Fibroblast of skin of left quadriceps (primary cell): ENCODE results near the gene NSUN4.
"Not testable (repeated sequence)": the region's sequence is repeated elsewhere in the genome, so short reads cannot be mapped to it uniquely, and the experiment has no call there.

Experiments
- DNase-seq, 2 experiments: peaks; one replicate each; pipeline ENCODE4 v3.0.0-alpha.2; 2013; ENCODE audit warnings: low read depth in 2 of 2

The NSUN4 gene

GRCh38 chr1:46325285-46326076 lies 15.1 kb upstream of the NSUN4 start:
- DNase-seq: not testable (repeated sequence)

DNA sequence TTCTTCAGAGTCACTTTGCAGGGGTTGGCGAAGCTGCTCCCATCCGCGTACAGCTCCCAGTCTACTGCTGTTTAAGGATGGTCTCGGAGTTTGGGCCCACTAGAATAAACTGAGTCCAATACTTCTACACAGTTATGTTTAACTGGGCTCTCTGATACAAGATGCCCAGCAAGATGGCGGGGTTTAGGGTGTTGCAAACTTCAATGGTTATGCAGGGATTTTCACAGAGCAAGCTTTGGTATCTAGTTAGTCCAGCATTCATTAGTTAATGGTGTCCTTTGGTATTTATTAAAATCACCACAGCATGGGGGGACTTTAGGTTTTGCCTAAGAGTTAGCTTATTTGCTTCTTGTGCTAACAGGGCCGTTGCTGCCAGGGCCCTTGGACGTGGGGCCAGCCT lies 12.4 kb upstream of the NSUN4 start:
- not testable (repeated sequence) for DNase-seq

DNA sequence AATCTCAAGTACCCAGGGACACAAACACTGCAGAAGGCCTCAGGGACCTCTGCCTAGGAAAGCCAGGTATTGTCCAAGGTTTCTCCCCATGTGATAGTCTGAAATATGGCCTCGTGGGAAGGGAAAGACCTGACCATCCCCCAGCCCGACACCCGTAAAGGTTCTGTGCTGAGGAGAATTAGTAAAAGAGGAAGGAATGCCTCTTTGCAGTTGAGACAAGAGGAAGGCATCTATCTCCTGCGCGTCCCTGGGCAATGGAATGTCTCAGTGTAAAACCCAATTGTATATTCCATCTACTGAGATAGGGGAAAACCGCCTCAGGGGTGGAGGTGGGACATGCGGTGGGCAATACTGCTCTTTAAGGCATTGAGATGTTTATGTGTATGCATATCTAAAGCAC lies 10.8 kb upstream of the NSUN4 start:
- DNase-seq: not testable (repeated sequence)

DNA sequence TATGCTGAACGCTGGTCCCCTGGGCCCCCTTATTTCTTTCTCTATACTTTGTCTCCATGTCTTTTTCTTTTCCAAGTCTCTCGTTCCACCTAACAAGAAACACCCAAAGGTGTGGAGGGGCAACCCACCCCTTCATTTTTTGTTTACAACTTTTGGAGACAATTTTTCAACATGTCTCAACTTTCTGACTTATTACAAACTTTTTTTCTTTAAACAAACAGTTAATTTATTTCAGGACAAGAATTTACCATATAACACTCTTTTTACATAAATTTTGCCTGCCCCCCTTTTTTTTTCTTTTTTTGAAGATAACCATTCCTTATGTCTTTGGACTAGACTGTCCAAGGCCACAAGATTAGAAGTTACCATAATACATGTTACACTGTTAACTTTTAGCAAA lies 10.2 kb upstream of the NSUN4 start:
- not testable (repeated sequence) for DNase-seq

- DNase-seq: not testable (repeated sequence)
Observed at GRCh38 chr1:46331786-46332540, 8.6 kb upstream of the NSUN4 start.

- no peak for DNase-seq
Observed at GRCh38 chr1:46333300-46334029, 7.1 kb upstream of the NSUN4 start.

GRCh38 chr1:46334030-46334384 lies 6.6 kb upstream of the NSUN4 start:
- no peak for DNase-seq

GRCh38 chr1:46335081-46335480 lies 5.5 kb upstream of the NSUN4 start:
- no peak for DNase-seq

- DNase-seq: not testable (repeated sequence)
Observed at GRCh38 chr1:46337409-46337808, 3.2 kb upstream of the NSUN4 start.

GRCh38 chr1:46341222-46342083 lies 846 bp downstream of the NSUN4 start:
- DNase-seq: no peak

- no peak for DNase-seq
Observed at GRCh38 chr1:46342084-46342656, 1.6 kb downstream of the NSUN4 start.

- no peak for DNase-seq
Observed at GRCh38 chr1:46342677-46343350, 2.2 kb downstream of the NSUN4 start.

- DNase-seq: no peak
Observed at GRCh38 chr1:46343351-46343695, 2.7 kb downstream of the NSUN4 start.

DNA sequence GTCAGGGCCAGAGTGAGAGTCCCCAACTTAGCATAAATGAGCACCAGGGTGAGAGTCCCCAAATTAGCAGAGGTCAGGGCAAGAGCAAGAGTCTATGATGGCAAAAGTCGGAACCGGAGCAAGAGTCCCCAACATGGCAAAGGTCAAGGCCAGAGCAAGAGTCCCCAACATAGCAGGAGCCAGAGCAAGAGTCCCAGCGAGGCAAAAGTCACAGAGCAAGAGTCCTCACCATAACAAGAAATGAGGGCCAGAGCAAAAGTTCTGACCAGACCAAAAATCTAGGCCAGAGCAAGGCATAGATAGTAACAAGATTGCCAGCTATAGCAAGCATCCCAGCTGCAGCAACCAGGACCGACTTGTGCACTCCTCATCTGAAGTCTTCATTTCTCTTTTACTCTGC lies 3.1 kb downstream of the NSUN4 start:
- no peak for DNase-seq

GRCh38 chr1:46344481-46344880 lies 3.9 kb downstream of the NSUN4 start:
- DNase-seq: no peak

GRCh38 chr1:46345281-46345680 lies 4.7 kb downstream of the NSUN4 start:
- DNase-seq: no peak

GRCh38 chr1:46352363-46352762 lies 11.8 kb downstream of the NSUN4 start:
- no peak for DNase-seq

GRCh38 chr1:46355920-46356319 lies 15.3 kb downstream of the NSUN4 start:
- not testable (repeated sequence) for DNase-seq

DNA sequence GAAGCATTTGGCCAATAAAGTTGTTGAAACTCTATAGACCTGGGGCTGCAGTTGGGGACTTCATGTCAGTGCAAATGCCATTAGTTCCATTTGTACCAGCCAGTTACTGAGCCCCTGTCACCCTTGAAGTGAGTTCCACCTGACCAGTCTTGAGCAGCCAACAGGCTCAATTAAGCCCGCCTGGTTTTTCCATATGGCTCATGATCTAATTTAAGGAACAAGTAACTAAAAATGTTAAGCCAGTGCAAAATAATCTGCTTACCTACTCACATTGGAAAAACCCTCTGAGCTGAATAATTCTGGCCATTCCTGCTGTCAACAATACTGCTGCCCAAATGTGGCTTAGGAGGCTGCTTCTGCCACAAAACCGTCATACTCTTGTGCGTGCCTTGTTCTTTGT lies 21.6 kb downstream of the NSUN4 start:
- DNase-seq: no peak

DNA sequence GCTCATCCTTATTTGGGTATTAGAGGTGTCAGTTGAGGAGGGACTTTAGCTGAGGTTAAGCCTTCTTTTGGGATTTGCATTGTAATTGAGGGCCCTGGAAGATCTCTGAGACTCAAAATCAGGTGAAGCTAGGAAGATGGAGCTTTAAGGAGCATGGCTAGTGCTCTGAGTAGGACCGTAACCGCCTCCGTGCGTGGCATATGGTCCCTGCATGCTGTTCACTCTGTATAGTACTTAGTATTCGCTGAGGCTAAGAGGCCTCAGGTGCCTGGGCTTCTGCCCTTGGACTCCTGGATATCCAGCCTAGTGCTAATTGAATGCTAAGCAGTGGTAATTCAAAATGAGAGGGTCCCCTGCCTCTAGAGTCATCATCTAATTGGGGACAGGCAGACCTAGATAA lies 22.5 kb downstream of the NSUN4 start:
- no peak for DNase-seq

DNA sequence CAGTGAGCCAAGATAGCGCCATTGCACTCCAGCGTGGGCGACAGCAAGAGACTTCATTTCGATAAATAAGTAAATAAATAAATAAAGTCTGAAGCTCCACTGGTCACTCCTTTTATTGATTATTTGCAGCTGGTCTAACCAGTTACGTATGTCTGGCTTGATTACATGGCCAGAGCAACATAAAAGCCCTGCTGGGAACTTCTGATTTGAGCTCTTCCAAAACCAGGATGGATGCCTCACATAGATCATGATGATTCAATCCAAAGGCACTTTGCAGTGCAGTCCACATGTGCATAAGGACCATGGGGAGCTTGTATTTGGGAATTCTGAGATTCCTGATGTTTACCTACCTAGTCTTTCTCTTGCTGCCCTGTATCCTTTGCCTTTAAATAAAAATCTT lies 24.0 kb downstream of the NSUN4 start:
- DNase-seq: no peak
